ENCODE results near the gene CDH26. TPM values are rescaled to one million over a fixed set of nuclear protein-coding genes. Genes with fewer than 3 reads are reported as not detected.
A peak's percentile ranks its signal among the peaks of the same experiment; 100 is the strongest.

The CDH26 gene
- total and polyA plus RNA-seq, 4 experiments from 2014 or later, result 0.55 to 4.4 (median 4.1) TPM; not detected in 1

GRCh38 chr20:60049601-60050000 lies 91.4 kb downstream of the CDH26 start:
- H3K4me1 ChIP-seq (ENCODE audit: insufficient read depth, low read length), result peaks cover 2% of the 10 kb centered on the region
- Mint-ChIP-seq H3K4me1 (peaks cover 3 to 13% (median 8%) of the 10 kb centered on the region in 4 donors), H3K4me3 (no peak overlapping the region), H3K27ac (no peak overlapping the region), H3K27me3 (no peaks in the 10 kb centered on the region), H3K36me3 (no peaks in the 10 kb centered on the region), H3K9me3 (no peaks in the 10 kb centered on the region)
- H3K4me3 ChIP-seq (ENCODE audit: low read length in 2 of 2), result no peak overlapping the region
- H3K36me3 ChIP-seq (ENCODE audit: insufficient read depth, low read length), result no peaks in the 10 kb centered on the region
- ChIA-PET POLR2A (ENCODE audit: partially characterized antibody) (no interaction called here), CTCF (ENCODE audit: partially characterized antibody) (no interaction called here)
- intact Hi-C loops (cut with micrococcal nuclease), result no loop called here
- no peak overlapping the region for H3K27ac ChIP-seq (ENCODE audit: low read depth, low read length)
- H3K9me3 ChIP-seq (ENCODE audit: control insufficient read depth in 1 of 2, low read length in 2 of 2), result no peaks in the 10 kb centered on the region
- no peaks in the 10 kb centered on the region for H3K27me3 ChIP-seq (ENCODE audit: insufficient read depth, low read length)
- DNase-seq, result no peak

GRCh38 chr20:60050193-60050947 lies 92.1 kb downstream of the CDH26 start:
- Histone ChIP-seq H3K9me3 (ENCODE audit: control insufficient read depth in 1 of 2, low read length in 2 of 2) (no peaks in the 10 kb centered on the region), H3K36me3 (ENCODE audit: insufficient read depth, low read length) (no peaks in the 10 kb centered on the region), H3K27ac (ENCODE audit: low read depth, low read length) (no peak overlapping the region), H3K4me3 (ENCODE audit: low read length in 2 of 2) (no peak overlapping the region), H3K27me3 (ENCODE audit: insufficient read depth, low read length) (no peaks in the 10 kb centered on the region), H3K4me1 (ENCODE audit: insufficient read depth, low read length) (peaks cover 10% of the 10 kb centered on the region)
- ChIA-PET POLR2A (ENCODE audit: partially characterized antibody) (no interaction called here), CTCF (ENCODE audit: partially characterized antibody) (interaction anchor here (0.5 kb wide), 1 partner anchor 64 kb away, joined by 3 read pairs; no protein-coding TSS in a partner anchor)
- no peak for DNase-seq
- Mint-ChIP-seq H3K4me3 (no peak overlapping the region), H3K27me3 (no peaks in the 10 kb centered on the region), H3K36me3 (no peaks in the 10 kb centered on the region), H3K4me1 (peaks cover 11 to 20% (median 14%) of the 10 kb centered on the region in 4 donors), H3K9me3 (no peaks in the 10 kb centered on the region), H3K27ac (no peak overlapping the region)
- intact Hi-C loops (cut with micrococcal nuclease), result no loop called here

GRCh38 chr20:60051911-60052310 lies 93.7 kb downstream of the CDH26 start:
- Mint-ChIP-seq H3K27ac (peak overlapping the region in 1 of 7 donors; percentile 42), H3K9me3 (no peaks in the 10 kb centered on the region), H3K27me3 (no peaks in the 10 kb centered on the region), H3K36me3 (no peaks in the 10 kb centered on the region), H3K4me3 (no peak overlapping the region), H3K4me1 (peaks cover 22 to 36% (median 29%) of the 10 kb centered on the region in 4 donors)
- ChIA-PET CTCF (ENCODE audit: partially characterized antibody) (interaction anchor here (1.0 kb wide), 1 partner anchor 12 kb away, joined by 4 read pairs; no protein-coding TSS in a partner anchor), POLR2A (ENCODE audit: partially characterized antibody) (interaction anchor here (0.7 kb wide), 1 partner anchor 1612 kb away, joined by 3 read pairs; no protein-coding TSS in a partner anchor)
- Histone ChIP-seq H3K27me3 (ENCODE audit: insufficient read depth, low read length) (no peaks in the 10 kb centered on the region), H3K36me3 (ENCODE audit: insufficient read depth, low read length) (no peaks in the 10 kb centered on the region), H3K4me3 (ENCODE audit: low read length in 2 of 2) (no peak overlapping the region), H3K9me3 (ENCODE audit: control insufficient read depth in 1 of 2, low read length in 2 of 2) (no peaks in the 10 kb centered on the region), H3K4me1 (ENCODE audit: insufficient read depth, low read length) (peaks cover 25% of the 10 kb centered on the region), H3K27ac (ENCODE audit: low read depth, low read length) (no peak overlapping the region)
- DNase-seq, result no peak
- intact Hi-C loops (cut with micrococcal nuclease), result no loop called here

- intact Hi-C loops (cut with micrococcal nuclease), result no loop called here
- POLR2A ChIA-PET (ENCODE audit: partially characterized antibody), result interaction anchor here (0.7 kb wide), 1 partner anchor 1612 kb away, joined by 3 read pairs; no protein-coding TSS in a partner anchor
Observed at GRCh38 chr20:60052322-60052721, 94.1 kb downstream of the CDH26 start.

GRCh38 chr20:60053125-60053817 lies 95.0 kb downstream of the CDH26 start:
- Mint-ChIP-seq H3K27ac (peak overlapping the region in 4 of 7 donors; percentile 48 to 70 (median 56)), H3K4me3 (peak overlapping the region in 2 of 8 donors; percentile 30 to 42), H3K9me3 (no peaks in the 10 kb centered on the region), H3K27me3 (no peaks in the 10 kb centered on the region), H3K36me3 (no peaks in the 10 kb centered on the region), H3K4me1 (peaks cover 35 to 49% (median 41%) of the 10 kb centered on the region in 4 donors)
- no peak overlapping the region for H3K27ac ChIP-seq (ENCODE audit: low read depth, low read length)
- intact Hi-C loops (cut with micrococcal nuclease), result no loop called here
- no peaks in the 10 kb centered on the region for H3K27me3 ChIP-seq (ENCODE audit: insufficient read depth, low read length)
- CTCF ChIA-PET (ENCODE audit: partially characterized antibody), result interaction anchor here (1.0 kb wide), 1 partner anchor 209 kb away, joined by 4 read pairs; no protein-coding TSS in a partner anchor
- POLR2A ChIA-PET (ENCODE audit: partially characterized antibody), result no interaction called here
- DNase-seq, result no peak
- no peaks in the 10 kb centered on the region for H3K36me3 ChIP-seq (ENCODE audit: insufficient read depth, low read length)
- peaks cover 39% of the 10 kb centered on the region for H3K4me1 ChIP-seq (ENCODE audit: insufficient read depth, low read length)
- no peak overlapping the region for H3K4me3 ChIP-seq (ENCODE audit: low read length in 2 of 2)
- no peaks in the 10 kb centered on the region for H3K9me3 ChIP-seq (ENCODE audit: control insufficient read depth in 1 of 2, low read length in 2 of 2)

More at GRCh38 chr20:60052322-60052721, 94.1 kb downstream of the CDH26 start:
- H3K27ac ChIP-seq (ENCODE audit: low read depth, low read length), result no peak overlapping the region
- H3K4me1 ChIP-seq (ENCODE audit: insufficient read depth, low read length), result peaks cover 29% of the 10 kb centered on the region
- no peak overlapping the region for H3K4me3 ChIP-seq (ENCODE audit: low read length in 2 of 2)
- Mint-ChIP-seq H3K36me3 (no peaks in the 10 kb centered on the region), H3K4me1 (peaks cover 26 to 40% (median 33%) of the 10 kb centered on the region in 4 donors), H3K27me3 (no peaks in the 10 kb centered on the region), H3K27ac (peak overlapping the region in 1 of 7 donors; percentile 42), H3K4me3 (no peak overlapping the region), H3K9me3 (no peaks in the 10 kb centered on the region)
- DNase-seq, result no peak
- no peaks in the 10 kb centered on the region for H3K9me3 ChIP-seq (ENCODE audit: control insufficient read depth in 1 of 2, low read length in 2 of 2)
- CTCF ChIA-PET (ENCODE audit: partially characterized antibody), result interaction anchor here (1.0 kb wide), 1 partner anchor 12 kb away, joined by 4 read pairs; no protein-coding TSS in a partner anchor
- H3K36me3 ChIP-seq (ENCODE audit: insufficient read depth, low read length), result no peaks in the 10 kb centered on the region
- H3K27me3 ChIP-seq (ENCODE audit: insufficient read depth, low read length), result no peaks in the 10 kb centered on the region

GRCh38 chr20:60053818-60054190 lies 95.6 kb downstream of the CDH26 start:
- no peak overlapping the region for H3K4me3 ChIP-seq (ENCODE audit: low read length in 2 of 2)
- intact Hi-C loops (cut with micrococcal nuclease), result no loop called here
- peaks cover 44% of the 10 kb centered on the region for H3K4me1 ChIP-seq (ENCODE audit: insufficient read depth, low read length)
- CTCF ChIA-PET (ENCODE audit: partially characterized antibody), result interaction anchor here (1.0 kb wide), 1 partner anchor 209 kb away, joined by 4 read pairs; no protein-coding TSS in a partner anchor
- no peak overlapping the region for H3K27ac ChIP-seq (ENCODE audit: low read depth, low read length)
- H3K9me3 Mint-ChIP-seq, result no peaks in the 10 kb centered on the region
- DNase-seq, result no peak
- H3K27me3 ChIP-seq (ENCODE audit: insufficient read depth, low read length), result no peaks in the 10 kb centered on the region
- no peaks in the 10 kb centered on the region for H3K9me3 ChIP-seq (ENCODE audit: control insufficient read depth in 1 of 2, low read length in 2 of 2)
- H3K27ac Mint-ChIP-seq, result peak overlapping the region in 2 of 7 donors; percentile 48 to 70
- H3K36me3 Mint-ChIP-seq, result no peaks in the 10 kb centered on the region
- no peaks in the 10 kb centered on the region for H3K27me3 Mint-ChIP-seq
- POLR2A ChIA-PET (ENCODE audit: partially characterized antibody), result no interaction called here
- H3K4me3 Mint-ChIP-seq, result peak overlapping the region in 3 of 8 donors; percentile 30 to 65 (median 42)
- peaks cover 36 to 55% (median 44%) of the 10 kb centered on the region in 4 donors for H3K4me1 Mint-ChIP-seq
- no peaks in the 10 kb centered on the region for H3K36me3 ChIP-seq (ENCODE audit: insufficient read depth, low read length)

All from CD4-positive, alpha-beta memory T cell (primary cell).